Psoas muscle (tissue), 8 donors: ENCODE data around the gene RAD51B. TPM values are rescaled to one million over a fixed set of nuclear protein-coding genes. Genes with fewer than 3 reads are reported as not detected.
"Not testable (repeated sequence)": the region's sequence is repeated elsewhere in the genome, so short reads cannot be mapped to it uniquely, and the experiment has no call there.

Experiments used
- ATAC-seq, 4 donors: fragments of 200-7000 bp; cut with Tn5 transposase; one replicate each; pipeline ENCODE4 v1.9.1; 2020; ENCODE audit warnings: moderate library complexity in 3 of 4, mild to moderate bottlenecking in 2 of 4
- DNase-seq, 2 donors: peaks; one replicate each; pipeline ENCODE4 v3.0.0-alpha.2; 2020
- H3K27ac ChIP-seq: fragments of 200-600 bp; one replicate; pipeline ENCODE4 v1.8.0; 2022
- H3K27me3 ChIP-seq, 3 donors: fragments of 200-600 bp in 1 of 3; one replicate each; pipeline versions ENCODE4 v1.6.1 to v1.8.0; 2013 to 2022; ENCODE audit warnings: low read length in 2 of 3, mild to moderate bottlenecking in 2 of 3, moderate library complexity in 1 of 3; ENCODE audit not compliant: insufficient read depth in 3 of 3
- H3K36me3 ChIP-seq, 2 donors: fragments of 200-600 bp in 1 of 2; one replicate each; pipeline versions ENCODE4 v1.6.1 to v1.8.0; 2013 to 2022; ENCODE audit warnings: low read depth in 1 of 2, mild to moderate bottlenecking in 1 of 2, moderate library complexity in 1 of 2; ENCODE audit not compliant: insufficient read depth in 1 of 2
- H3K4me1 ChIP-seq: fragments of 200-600 bp; one replicate; pipeline ENCODE4 v1.8.0; 2022
- H3K4me3 ChIP-seq: fragments of 200-600 bp; one replicate; pipeline ENCODE4 v1.8.0; 2022; ENCODE audit warnings: mild to moderate bottlenecking
- H3K9me3 ChIP-seq: fragments of 200-600 bp; one replicate; pipeline ENCODE4 v1.8.0; 2022
- WGBS, 3 donors: extraction: QIAGEN DNeasy Blood & Tissue Kit; methylation state at CpG; one replicate each; pipeline versions ENCODE4 v1.1.6 to v1.1.7; 2013; 5-methylcytosine and 5-hydroxymethylcytosine counted together
- intact Hi-C, 2 donors: fragments of 100-400 bp; cut with DNase I; formaldehyde crosslinking; loops; one replicate each; pipeline versions ENCODE4 v1.11.0 to v1.14.2; 2022
- polyA plus RNA-seq, 3 donors: library from polyadenylated mRNA; stranded (reverse); fragments of 200-250 nt; gene quantifications; one replicate each; pipeline ENCODE4 v1.2.3, GENCODE V29; 2013
- total RNA-seq, 4 donors: library from RNA; stranded (reverse); fragmentation: NEBNext Ultra II Directional in 2 of 4; extraction: Animal tissue kit (Norgen Biotek cat#: 25700) in 2 of 4; gene quantifications; one replicate each; pipeline versions ENCODE4 v1.2.1 to v1.2.4, GENCODE V29; 2021 to 2023
- TF ChIP-seq, protein P1 (sequence below): fragments of 200-600 bp; IDR thresholded peaks from one replicate; pipeline ENCODE4 v1.8.0; 2022; ENCODE audit warnings: antibody characterized with exemption
- donor health status: healthy with polysubstance abuse.
- donor health status: DM: no; HTN: no; CAD: no; lungs with moderate emphysema.
- donor health status: Bipolar disorder and iron deficiency.
- donor health status: healthy.
- donor health status: DM: yes; HTN: yes; CAD: no.
- donor health status: DM: no; HTN: no; CAD: no.
- donor health status: DM: no; HTN: no; CAD: no.
- donor health status: DM: yes; HTN: yes; CAD: no.

The RAD51B gene
- total and polyA plus RNA-seq, 7 donors = 0.60 to 7.2 (median 2.2) TPM

DNA sequence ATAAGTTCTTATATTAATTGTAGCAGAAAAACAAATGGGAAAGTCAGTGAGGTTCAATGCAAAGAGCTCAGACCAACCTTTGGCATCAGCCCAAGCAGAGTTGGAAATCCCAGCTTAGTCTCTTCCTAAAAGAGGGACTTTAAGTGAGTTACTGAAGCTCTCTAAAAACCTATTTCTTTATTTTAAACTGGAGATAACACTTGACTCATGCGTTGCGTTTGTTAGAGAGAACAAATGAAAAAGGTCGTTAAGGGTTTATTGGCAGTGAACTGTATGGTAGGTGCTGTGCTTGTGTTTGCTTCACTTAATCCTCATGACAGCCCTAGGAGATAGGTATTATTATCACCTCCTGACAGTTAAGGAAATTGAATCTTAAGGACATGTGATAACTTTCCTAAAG is 396.5 kb downstream of the RAD51B start:
- ATAC-seq (no peak), DNase-seq (no peak)
- TF ChIP-seq, protein P1, sequence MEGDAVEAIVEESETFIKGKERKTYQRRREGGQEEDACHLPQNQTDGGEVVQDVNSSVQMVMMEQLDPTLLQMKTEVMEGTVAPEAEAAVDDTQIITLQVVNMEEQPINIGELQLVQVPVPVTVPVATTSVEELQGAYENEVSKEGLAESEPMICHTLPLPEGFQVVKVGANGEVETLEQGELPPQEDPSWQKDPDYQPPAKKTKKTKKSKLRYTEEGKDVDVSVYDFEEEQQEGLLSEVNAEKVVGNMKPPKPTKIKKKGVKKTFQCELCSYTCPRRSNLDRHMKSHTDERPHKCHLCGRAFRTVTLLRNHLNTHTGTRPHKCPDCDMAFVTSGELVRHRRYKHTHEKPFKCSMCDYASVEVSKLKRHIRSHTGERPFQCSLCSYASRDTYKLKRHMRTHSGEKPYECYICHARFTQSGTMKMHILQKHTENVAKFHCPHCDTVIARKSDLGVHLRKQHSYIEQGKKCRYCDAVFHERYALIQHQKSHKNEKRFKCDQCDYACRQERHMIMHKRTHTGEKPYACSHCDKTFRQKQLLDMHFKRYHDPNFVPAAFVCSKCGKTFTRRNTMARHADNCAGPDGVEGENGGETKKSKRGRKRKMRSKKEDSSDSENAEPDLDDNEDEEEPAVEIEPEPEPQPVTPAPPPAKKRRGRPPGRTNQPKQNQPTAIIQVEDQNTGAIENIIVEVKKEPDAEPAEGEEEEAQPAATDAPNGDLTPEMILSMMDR = no peak
- H3K4me1 ChIP-seq = peaks cover 7% of the 10 kb centered on the region
- no peaks in the 10 kb centered on the region for H3K36me3 ChIP-seq
- no peak overlapping the region for H3K4me3 ChIP-seq
- H3K9me3 ChIP-seq = no peaks in the 10 kb centered on the region
- no peaks in the 10 kb centered on the region for H3K27me3 ChIP-seq
- no peak overlapping the region for H3K27ac ChIP-seq
- WGBS, 3 donors = 68 to 82% (median 77%) methylated on average over 3 of the region's 3 CpGs
- intact Hi-C loops = no loop called here

DNA sequence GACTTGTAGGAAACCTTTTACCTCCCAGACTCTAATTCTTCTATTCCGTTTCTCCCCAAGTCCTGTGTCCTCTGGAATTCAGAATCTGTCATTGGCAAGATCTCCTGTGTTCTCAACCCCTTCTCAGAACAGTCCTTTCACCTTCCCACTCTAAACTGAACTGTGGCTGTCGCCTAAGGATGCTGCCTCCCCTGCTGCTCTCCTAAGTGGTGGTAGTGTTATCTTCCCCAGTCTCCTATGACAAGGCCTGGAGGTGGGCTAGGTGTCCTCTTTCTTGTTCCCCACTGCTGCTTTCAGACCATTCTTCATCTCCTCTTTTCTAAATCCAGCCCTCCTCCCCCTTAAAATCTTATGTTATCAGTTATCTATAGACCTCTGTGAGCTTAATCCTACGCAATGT is 397.4 kb downstream of the RAD51B start:
- Histone ChIP-seq H3K4me3 (no peak overlapping the region), H3K9me3 (no peaks in the 10 kb centered on the region), H3K36me3 (no peaks in the 10 kb centered on the region), H3K27ac (no peak overlapping the region), H3K4me1 (no peaks in the 10 kb centered on the region), H3K27me3 (no peaks in the 10 kb centered on the region)
- no peak for DNase-seq
- intact Hi-C loops = no loop called here
- no peak for ATAC-seq
- WGBS, 3 donors = 93 to 99% (median 97%) methylated on average over 3 of the region's 3 CpGs
- TF ChIP-seq, protein P1 = no peak

DNA sequence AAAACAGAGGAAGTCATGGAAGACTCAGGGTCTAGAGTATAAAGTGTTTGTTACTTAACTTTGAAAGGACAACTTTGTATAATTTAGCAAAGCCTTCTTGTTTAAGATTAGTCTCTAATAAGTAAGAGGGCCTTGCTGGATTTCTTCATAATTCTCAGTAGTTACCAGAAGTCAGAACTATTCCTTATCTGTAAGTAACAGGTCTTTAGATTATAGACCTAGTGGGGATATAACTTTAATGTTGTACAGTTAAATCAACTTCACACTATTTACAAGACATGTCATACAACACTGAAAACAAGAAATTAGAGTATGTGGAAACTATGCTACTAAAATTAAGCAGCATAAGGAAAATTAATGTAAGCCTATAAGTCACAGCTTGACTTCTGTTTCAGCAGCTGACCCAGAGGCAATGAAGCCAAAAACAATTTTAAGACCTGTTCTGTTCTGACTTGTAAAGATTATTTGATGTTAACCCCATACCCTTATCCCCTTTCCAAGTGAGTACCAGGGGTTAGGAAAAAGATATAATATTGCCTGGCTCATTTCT is 398.3 kb downstream of the RAD51B start:
- ATAC-seq (no peak), DNase-seq (no peak)
- no peaks in the 10 kb centered on the region for H3K27me3 ChIP-seq
- no peak overlapping the region for H3K27ac ChIP-seq
- H3K36me3 ChIP-seq = no peaks in the 10 kb centered on the region
- H3K4me1 ChIP-seq = no peaks in the 10 kb centered on the region
- intact Hi-C loops = no loop called here
- TF ChIP-seq, protein P1 = no peak
- H3K9me3 ChIP-seq = no peaks in the 10 kb centered on the region
- H3K4me3 ChIP-seq = no peak overlapping the region

DNA sequence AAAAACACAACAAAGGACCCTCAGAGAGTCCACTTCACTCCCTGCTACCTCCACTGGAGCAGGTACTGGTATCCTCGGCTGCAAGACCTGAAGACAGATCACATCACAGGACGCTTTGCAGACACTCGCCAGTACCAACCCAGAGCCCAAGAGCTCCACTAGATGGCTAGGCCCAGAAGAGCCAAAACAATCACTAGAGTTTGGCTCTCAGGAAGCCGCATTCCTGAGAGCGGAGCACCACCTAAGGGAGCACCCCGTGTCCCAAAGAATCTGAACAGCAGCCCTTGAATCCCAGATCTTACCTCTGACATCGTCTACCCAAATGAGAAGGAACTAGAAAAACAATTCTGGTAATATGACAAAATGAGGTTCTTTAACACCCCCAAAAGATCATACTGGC is 399.8 kb downstream of the RAD51B start:
- TF ChIP-seq, protein P1 = no peak
- 95 to 97% (median 97%) methylated on average over 7 of the region's 7 CpGs for WGBS, 3 donors
- DNase-seq = no peak
- H3K27me3 ChIP-seq = no peaks in the 10 kb centered on the region
- H3K27ac ChIP-seq = no peak overlapping the region
- intact Hi-C loops = no loop called here
- no peaks in the 10 kb centered on the region for H3K4me1 ChIP-seq
- no peak for ATAC-seq
- no peaks in the 10 kb centered on the region for H3K9me3 ChIP-seq
- H3K4me3 ChIP-seq = no peak overlapping the region
- H3K36me3 ChIP-seq = no peaks in the 10 kb centered on the region

DNA sequence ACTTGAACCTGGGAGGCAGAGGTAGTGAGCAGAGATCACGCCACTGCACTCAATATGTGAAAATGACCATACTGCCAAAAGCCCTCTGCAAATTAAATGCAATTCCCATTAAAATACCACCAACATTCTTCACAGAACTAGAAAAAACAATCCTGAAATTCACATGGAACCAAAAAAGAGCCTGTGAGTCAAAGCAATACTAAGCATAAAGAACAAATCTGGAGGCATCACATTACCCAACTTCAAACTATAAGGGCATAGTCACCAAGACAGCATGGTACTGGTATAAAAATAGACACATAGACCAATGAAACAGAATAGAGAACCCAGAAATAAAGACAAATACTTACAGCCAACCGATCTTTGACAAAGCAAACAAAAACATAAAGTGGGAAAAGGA is 401.5 kb downstream of the RAD51B start:
- intact Hi-C loops, H3K27ac ChIP-seq, DNase-seq, ATAC-seq, H3K4me3 ChIP-seq, H3K36me3 ChIP-seq, H3K27me3 ChIP-seq, H3K4me1 ChIP-seq, H3K9me3 ChIP-seq: not testable (repeated sequence)
- 83 to 89% (median 84%) methylated on average over 2 of the region's 2 CpGs for WGBS, 3 donors
